ENCODE data around the gene TNRC6B.

The TNRC6B gene

GRCh38 chr22:40322818-40323447 lies 145.2 kb downstream of the TNRC6B start:
- CTCF ChIA-PET, result interaction anchor here (1.9 kb wide), 1 partner anchor 25 kb away, joined by 4 read pairs; no protein-coding TSS in a partner anchor

More at GRCh38 chr22:40322818-40323447, 145.2 kb downstream of the TNRC6B start:
- no peaks in the 10 kb centered on the region for H3K9me3 ChIP-seq (ENCODE audit: control insufficient read depth, insufficient read depth, low read depth, low read length)
- peaks cover 19 to 51% of the 10 kb centered on the region in 2 experiments for H3K36me3 ChIP-seq (ENCODE audit: control insufficient read depth in 2 of 2, insufficient read depth in 1 of 2, low read length in 2 of 2)
- H3K4me3 ChIP-seq (ENCODE audit: low read depth, low read length), result no peak overlapping the region
- no peak for TF ChIP-seq ZNF311 (tag by site-specific recombination; IDR thresholded peaks at IDR 0.05; ENCODE audit: borderline replicate concordance)
- TF ChIP-seq ZNF639 (tag by site-specific recombination; IDR thresholded peaks at IDR 0.05), result no peak
- TF ChIP-seq ZNF837 (tag by site-specific recombination; IDR thresholded peaks at IDR 0.05), result no peak
- no peak for TF ChIP-seq ZSCAN16 (tag by site-specific recombination; IDR thresholded peaks at IDR 0.05)
- no peak for TF ChIP-seq ZBTB49 (tag by site-specific recombination; IDR thresholded peaks at IDR 0.05; ENCODE audit: low read depth)
- TF ChIP-seq ZFP69B (tag by site-specific recombination; IDR thresholded peaks at IDR 0.05), result no peak
- TF ChIP-seq ZBTB6 (tag by site-specific recombination; IDR thresholded peaks at IDR 0.05), result no peak
- TF ChIP-seq ZNF513 (tag by site-specific recombination; IDR thresholded peaks at IDR 0.05), result no peak
- TF ChIP-seq ZBTB17 (tag by site-specific recombination; IDR thresholded peaks at IDR 0.05), result no peak
- no peak for TF ChIP-seq ZNF555 (tag by site-specific recombination; conservative IDR thresholded peaks at IDR 0.05)
- TF ChIP-seq OSR2 (tag by site-specific recombination; IDR thresholded peaks at IDR 0.05), result no peak
- no peak for TF ChIP-seq ZNF654 (tag by site-specific recombination; IDR thresholded peaks at IDR 0.05; ENCODE audit: low read depth)
- no peak for TF ChIP-seq TSHZ1 (tag by site-specific recombination; IDR thresholded peaks at IDR 0.05; ENCODE audit: borderline replicate concordance)
- no peak for TF ChIP-seq ZNF214 (tag by site-specific recombination; IDR thresholded peaks at IDR 0.05; ENCODE audit: borderline replicate concordance)
- no peak for TF ChIP-seq GLI4 (tag by site-specific recombination; IDR thresholded peaks at IDR 0.05)
- H3K27ac ChIP-seq (ENCODE audit: extremely low read depth, low read depth, low read length), result no peak overlapping the region
- H3K4me1 ChIP-seq (ENCODE audit: control insufficient read depth, insufficient read depth, low read length), result peaks cover 11% of the 10 kb centered on the region; the same call in 1 of the 2 replicates
- POLR2A ChIA-PET, result no interaction called here
